Stimulated activated CD8-positive, alpha-beta memory T cell treated with anti-CD3 and anti-CD28 coated beads, Interleukin-4, amount 100 ng/mL, for 4 hours (primary cell): ENCODE data around the gene SHROOM3.

Experiments
- DNase-seq, 2 donors: peaks; one replicate each; pipeline ENCODE4 v3.0.0-alpha.2; 2020; ENCODE audit warnings: low read depth in 2 of 2, low spot score in 1 of 2

The SHROOM3 gene

DNA sequence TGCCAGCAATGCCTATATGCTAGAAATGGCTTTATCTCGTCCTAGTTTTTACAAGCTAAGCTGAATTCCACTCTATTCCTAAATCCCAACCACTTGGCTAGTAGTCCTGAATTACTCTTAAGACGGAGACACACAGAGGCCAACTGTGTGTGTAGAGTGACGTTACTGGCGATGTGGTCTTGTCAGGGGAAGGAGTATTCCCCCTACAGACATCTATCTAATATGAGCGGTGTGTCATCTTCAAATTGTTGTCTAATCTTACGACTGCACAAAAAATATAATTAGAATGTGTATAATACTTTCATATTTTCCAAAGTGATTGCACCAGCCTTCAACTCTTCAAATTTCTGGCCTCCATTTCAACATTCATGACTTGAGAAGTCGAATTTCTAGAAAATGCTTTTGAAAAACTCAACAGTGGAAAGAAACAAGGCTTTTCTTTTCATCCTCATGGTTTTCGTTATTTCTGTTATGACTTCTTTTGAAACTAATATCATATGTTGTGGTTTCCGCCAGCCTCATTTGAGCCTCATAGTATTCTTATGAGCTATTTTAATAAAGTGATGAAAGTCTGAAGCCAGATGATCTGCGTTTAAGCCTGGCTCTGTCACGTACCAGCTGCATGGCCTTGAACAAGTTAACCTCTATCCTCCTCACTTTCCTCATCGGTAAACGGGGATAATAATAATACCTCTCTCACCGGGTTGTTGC, 330.6 kb downstream of the SHROOM3 start:
- DNase-seq: no peak

DNA sequence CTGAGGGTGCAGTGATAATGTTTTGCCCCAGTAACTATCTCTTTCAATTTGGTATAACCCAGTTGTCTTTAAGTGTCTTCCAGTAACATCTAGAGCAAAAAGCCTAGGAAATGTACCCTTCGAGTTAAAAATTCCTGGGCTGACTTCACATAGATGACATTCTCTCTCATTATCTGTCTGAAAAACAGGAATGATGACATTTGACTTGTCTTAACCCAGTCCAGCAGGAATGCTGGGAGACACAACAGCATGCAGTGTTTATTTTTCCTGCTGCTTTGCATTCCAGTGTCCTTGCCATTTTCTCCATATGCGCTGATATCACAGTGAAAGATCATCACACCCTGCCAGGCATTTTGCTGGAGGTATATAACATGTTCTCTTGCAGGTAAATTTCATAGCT, 333.0 kb downstream of the SHROOM3 start:
- DNase-seq: no peak

- DNase-seq: no peak
These were observed 337.6 kb downstream of the SHROOM3 start for GRCh38 chr4:76772498-76773106.

DNA sequence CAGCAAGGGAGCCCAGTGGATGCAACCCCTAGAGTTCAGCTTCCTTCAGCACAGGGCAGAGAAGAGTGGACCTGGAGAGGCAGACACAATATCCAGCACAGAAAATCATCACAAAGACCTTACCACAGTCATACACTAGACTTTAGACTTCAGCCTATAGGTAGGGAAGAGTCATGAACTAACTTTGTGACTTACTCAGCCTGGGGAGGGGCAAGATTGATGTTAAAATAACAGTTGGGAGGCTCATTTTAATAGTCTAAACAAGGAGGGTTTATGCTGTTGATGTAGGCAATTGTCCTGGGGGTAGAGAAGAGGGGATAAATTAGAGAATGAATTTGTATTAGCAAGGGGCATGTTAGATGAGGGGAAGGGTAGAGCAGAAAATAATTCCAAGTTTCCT, 338.7 kb downstream of the SHROOM3 start:
- DNase-seq: no peak

GRCh38 chr4:76779740-76780459, 344.9 kb downstream of the SHROOM3 start:
- DNase-seq: no peak

GRCh38 chr4:76780781-76781697, 346.0 kb downstream of the SHROOM3 start:
- no peak for DNase-seq

DNA sequence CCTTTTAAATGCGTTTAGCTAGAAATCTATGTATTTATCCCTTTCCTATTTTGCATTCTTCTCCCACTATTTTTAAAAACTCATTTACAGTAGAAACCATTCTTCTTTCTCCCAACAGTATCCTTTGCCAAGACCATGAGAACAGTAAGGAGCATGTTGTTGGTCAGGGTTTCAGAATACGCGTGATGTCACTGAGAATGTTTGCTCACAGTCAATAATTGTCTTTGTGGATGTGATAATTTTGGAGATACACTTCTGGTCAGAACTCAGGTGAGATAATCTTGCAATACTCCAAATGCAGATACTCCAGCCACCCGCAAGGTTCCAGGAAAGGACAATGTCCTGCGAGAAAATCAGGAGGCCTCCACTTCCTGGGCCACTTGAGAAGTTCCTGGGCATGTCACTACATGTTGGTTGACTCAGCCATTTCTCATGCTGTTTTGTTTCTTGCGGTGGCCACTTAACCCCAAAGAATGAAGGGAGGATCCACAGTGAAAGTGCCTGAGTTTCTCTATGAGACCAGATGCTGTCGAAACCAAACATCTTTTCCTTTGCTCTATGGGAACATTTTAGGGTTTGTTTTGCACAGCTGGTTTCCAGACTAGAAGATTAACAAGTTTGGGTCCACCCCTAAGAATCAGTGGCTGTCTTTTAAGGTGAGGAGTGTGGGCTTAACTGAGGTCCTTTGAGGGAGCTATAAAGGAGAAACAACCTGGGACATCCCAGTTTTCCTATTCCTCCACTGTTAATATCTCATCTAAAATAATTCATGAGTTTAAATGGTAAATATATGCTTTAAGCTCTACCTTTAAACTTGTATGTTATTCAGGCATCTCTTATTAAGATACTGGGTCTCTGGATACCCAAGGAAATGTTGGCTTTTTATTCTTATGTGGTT, 346.9 kb downstream of the SHROOM3 start:
- DNase-seq: no peak

- no peak for DNase-seq
These were observed 347.8 kb downstream of the SHROOM3 start for GRCh38 chr4:76782837-76783236.

GRCh38 chr4:76783836-76784235, 348.8 kb downstream of the SHROOM3 start:
- DNase-seq: no peak

GRCh38 chr4:76784237-76784636, 349.2 kb downstream of the SHROOM3 start:
- DNase-seq: no peak

GRCh38 chr4:76787898-76788297, 352.9 kb downstream of the SHROOM3 start:
- DNase-seq: no peak

DNA sequence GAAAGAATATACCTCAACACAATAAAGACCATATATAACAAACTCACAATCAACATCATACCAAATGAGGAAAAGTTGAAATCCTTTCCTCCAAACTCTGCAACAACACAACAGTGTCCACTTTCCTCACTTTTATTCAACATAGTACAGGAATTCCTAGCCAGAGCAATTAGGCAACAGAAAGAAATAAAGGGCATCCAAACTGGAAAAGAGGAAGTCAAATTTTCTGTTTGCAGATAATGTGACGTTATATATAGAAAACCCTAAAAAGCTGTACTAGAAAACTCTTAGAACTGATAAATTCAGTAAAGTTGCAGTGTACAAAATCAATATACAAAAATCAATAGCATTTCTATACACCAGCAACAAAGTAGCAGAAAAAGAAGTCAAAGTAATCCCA, 355.3 kb downstream of the SHROOM3 start:
- no peak for DNase-seq

DNA sequence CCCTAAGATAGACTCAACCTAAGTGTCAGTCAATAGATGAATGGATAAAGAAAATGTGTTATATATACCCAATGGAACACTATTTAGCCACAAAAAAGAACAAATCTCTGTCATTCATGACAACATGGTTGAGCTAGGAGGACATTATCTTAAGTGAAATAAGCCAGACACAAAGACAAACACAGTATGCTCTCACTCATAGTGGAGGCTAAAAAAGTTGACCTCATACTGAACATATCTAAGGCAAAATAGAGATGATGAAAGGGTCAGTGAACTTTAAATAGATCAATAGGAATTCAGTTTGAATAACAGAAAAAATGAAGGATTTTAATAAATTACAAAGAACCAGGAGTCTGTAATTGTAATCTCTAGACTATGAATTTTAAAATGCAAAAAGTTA, 356.4 kb downstream of the SHROOM3 start:
- DNase-seq: no peak

- DNase-seq: no peak
These were observed 357.4 kb downstream of the SHROOM3 start for GRCh38 chr4:76792418-76792817.

GRCh38 chr4:76795243-76795642, 360.2 kb downstream of the SHROOM3 start:
- no peak for DNase-seq

DNA sequence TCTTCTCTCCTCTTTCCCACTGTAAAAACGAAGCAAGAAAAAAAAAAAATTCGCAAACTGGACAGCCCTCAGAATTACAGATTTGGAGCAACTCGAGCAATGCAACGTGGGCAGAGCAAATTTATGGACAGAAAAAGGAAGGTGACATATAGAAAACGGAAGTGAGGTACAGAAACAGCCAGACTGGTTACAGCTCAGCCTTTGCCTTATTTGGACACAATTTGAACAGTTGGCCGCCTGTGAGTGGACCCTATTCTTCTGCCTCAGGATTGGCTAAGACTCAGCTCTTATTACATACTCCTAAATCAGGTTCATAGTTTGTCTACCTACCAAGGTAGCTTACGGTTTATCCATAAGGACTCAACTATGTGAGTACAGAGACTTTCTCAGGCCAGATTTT, 364.1 kb downstream of the SHROOM3 start:
- DNase-seq: no peak

- DNase-seq: no peak
These were observed 364.7 kb downstream of the SHROOM3 start for GRCh38 chr4:76799718-76800117.

GRCh38 chr4:76800902-76801301, 365.9 kb downstream of the SHROOM3 start:
- no peak for DNase-seq

- no peak for DNase-seq
These were observed 366.7 kb downstream of the SHROOM3 start for GRCh38 chr4:76801621-76802235.
